Progenitor cell of endocrine pancreas (in vitro differentiated cells): ENCODE data around the gene RPL11. TPM values are rescaled to one million over a fixed set of nuclear protein-coding genes. Genes with fewer than 3 reads are reported as not detected.
"Not testable (repeated sequence)": the region's sequence is repeated elsewhere in the genome, so short reads cannot be mapped to it uniquely, and the experiment has no call there.

ENCODE experiments used
- DNase-seq: peaks from one replicate; pipeline ENCODE4 v3.0.0; 2021; ENCODE audit warnings: low spot score; ENCODE audit not compliant: unreplicated experiment
- H3K27ac Mint-ChIP-seq: 2 replicates; pipeline ENCODE4 v1.8.0; 2021; ENCODE audit warnings: mild to moderate bottlenecking, moderate library complexity, mixed read lengths
- H3K27me3 Mint-ChIP-seq: 2 replicates; pipeline ENCODE4 v1.8.0; 2021; ENCODE audit warnings: mixed read lengths
- H3K36me3 Mint-ChIP-seq: 2 replicates; pipeline ENCODE4 v1.8.0; 2022; ENCODE audit warnings: mixed read lengths; ENCODE audit not compliant: insufficient read depth
- H3K4me1 Mint-ChIP-seq: 2 replicates; pipeline ENCODE4 v1.8.0; 2021; ENCODE audit warnings: low read depth, mixed read lengths
- H3K4me3 Mint-ChIP-seq: 2 replicates; pipeline ENCODE4 v1.8.0; 2021; ENCODE audit warnings: low read depth, mild to moderate bottlenecking, moderate library complexity, mixed read lengths
- H3K9me3 Mint-ChIP-seq: 2 replicates; pipeline ENCODE4 v1.8.0; 2021; ENCODE audit warnings: low read depth, mixed read lengths
- CTCF ChIP-seq: fragments of 200-600 bp; sonication (generic); IDR thresholded peaks from one replicate; pipeline ENCODE4 v1.5.0; 2021; ENCODE audit warnings: antibody characterized with exemption, mild to moderate bottlenecking; ENCODE audit not compliant: unreplicated experiment
- total RNA-seq: library from RNA; stranded (reverse); gene quantifications from 2 replicates; pipeline ENCODE4 v1.2.1, GENCODE V29; 2021

Gene RPL11
- total RNA-seq, 1 donor from 2014 or later: 1,157 TPM

GRCh38 chr1:23646541-23646940 is 45.1 kb upstream of the RPL11 start:
- TF ChIP-seq CTCF: no peak

DNA sequence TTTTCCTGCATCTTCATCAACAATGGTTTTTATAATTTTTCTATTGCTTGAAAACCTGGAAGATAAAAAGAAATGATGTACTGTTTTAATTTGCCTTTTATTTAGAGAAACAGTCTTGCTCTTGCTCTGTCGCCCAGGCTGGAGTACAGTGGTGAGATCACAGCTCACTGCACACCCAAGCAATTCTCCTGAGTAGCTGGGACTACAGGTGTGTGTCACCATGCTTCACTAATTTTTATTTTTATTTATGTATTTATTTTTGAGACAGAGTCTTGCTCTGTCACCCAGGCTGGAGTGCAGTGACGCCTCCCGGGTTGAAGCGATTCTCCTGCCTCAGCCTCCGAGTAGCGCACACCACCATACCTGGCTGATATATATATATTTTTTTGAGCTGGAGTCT is 43.0 kb upstream of the RPL11 start:
- no peaks in the 10 kb centered on the region for H3K36me3 Mint-ChIP-seq
- H3K4me1 Mint-ChIP-seq: peaks cover 13% of the 10 kb centered on the region
- no peak overlapping the region for H3K4me3 Mint-ChIP-seq
- H3K27ac Mint-ChIP-seq: no peak overlapping the region
- TF ChIP-seq CTCF: no peak
- H3K27me3 Mint-ChIP-seq: peaks cover 8% of the 10 kb centered on the region
- no peak for DNase-seq
- no peaks in the 10 kb centered on the region for H3K9me3 Mint-ChIP-seq

More at GRCh38 chr1:23646541-23646940, 45.1 kb upstream of the RPL11 start:
- Mint-ChIP-seq H3K4me1 (peaks cover 14% of the 10 kb centered on the region), H3K27ac (no peak overlapping the region), H3K4me3 (no peak overlapping the region), H3K27me3 (peaks cover 8% of the 10 kb centered on the region), H3K36me3 (no peaks in the 10 kb centered on the region), H3K9me3 (no peaks in the 10 kb centered on the region)
- DNase-seq: no peak

DNA sequence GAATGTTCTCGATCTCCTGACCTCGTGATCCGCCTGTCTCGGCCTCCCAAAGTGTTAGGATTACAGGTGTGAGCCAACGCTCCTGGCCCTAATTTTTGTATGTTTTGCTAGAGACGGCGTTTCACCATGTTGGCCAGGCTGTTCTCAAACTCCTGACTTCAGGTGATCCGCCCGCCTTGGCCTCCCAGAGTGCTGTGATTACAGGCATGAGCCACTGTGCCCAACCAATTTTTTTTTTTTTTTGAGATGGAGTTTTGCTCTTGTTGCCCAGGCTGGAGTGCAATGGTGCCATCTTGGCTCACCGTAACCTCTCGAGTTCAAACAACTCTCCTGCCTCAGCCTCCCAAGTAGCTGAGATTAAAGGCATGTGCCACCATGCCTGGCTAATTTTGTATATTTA is 42.4 kb upstream of the RPL11 start:
- not testable (repeated sequence) for H3K36me3 Mint-ChIP-seq, DNase-seq, H3K27ac Mint-ChIP-seq, H3K4me3 Mint-ChIP-seq, H3K27me3 Mint-ChIP-seq, H3K9me3 Mint-ChIP-seq, H3K4me1 Mint-ChIP-seq

GRCh38 chr1:23650344-23650990 is 41.1 kb upstream of the RPL11 start:
- no peak for DNase-seq
- Mint-ChIP-seq H3K36me3 (no peaks in the 10 kb centered on the region), H3K9me3 (no peaks in the 10 kb centered on the region), H3K27me3 (peaks cover 8% of the 10 kb centered on the region), H3K4me1 (peaks cover 6% of the 10 kb centered on the region), H3K27ac (no peak overlapping the region), H3K4me3 (no peak overlapping the region)
- no peak for TF ChIP-seq CTCF

- Mint-ChIP-seq H3K9me3 (no peaks in the 10 kb centered on the region), H3K4me3 (no peak overlapping the region), H3K27me3 (peaks cover 8% of the 10 kb centered on the region), H3K36me3 (no peaks in the 10 kb centered on the region), H3K4me1 (peaks cover 6% of the 10 kb centered on the region), H3K27ac (peak overlapping the region; percentile 70)
- TF ChIP-seq CTCF: no peak
- no peak for DNase-seq
These were observed 40.4 kb upstream of the RPL11 start for GRCh38 chr1:23651069-23651808.
